HG02938 (cell line): Measurements from ENCODE around the gene OPHN1.
"Not testable (repeated sequence)": the region's sequence is repeated elsewhere in the genome, so short reads cannot be mapped to it uniquely, and the experiment has no call there.

Source experiments
- ATAC-seq: cut with Tn5 transposase; IDR thresholded peaks from one replicate; pipeline ENCODE4 v1.9.1; 2021; ENCODE audit warnings: mild to moderate bottlenecking, moderate library complexity; ENCODE audit not compliant: unreplicated experiment

The OPHN1 gene

GRCh38 chrX:68369559-68369958, 63.7 kb downstream of the OPHN1 start:
- ATAC-seq = no peak

- no peak for ATAC-seq
Observed at GRCh38 chrX:68365341-68365740, 68.0 kb downstream of the OPHN1 start.

- no peak for ATAC-seq
Observed at GRCh38 chrX:68363984-68364383, 69.3 kb downstream of the OPHN1 start.

GRCh38 chrX:68358679-68359078, 74.6 kb downstream of the OPHN1 start:
- ATAC-seq = no peak

GRCh38 chrX:68355629-68355920, 77.7 kb downstream of the OPHN1 start:
- ATAC-seq = no peak

- ATAC-seq = no peak
Observed at GRCh38 chrX:68354879-68355628, 78.2 kb downstream of the OPHN1 start.

GRCh38 chrX:68345025-68345424, 88.3 kb downstream of the OPHN1 start:
- no peak for ATAC-seq

- no peak for ATAC-seq
Observed at GRCh38 chrX:68343551-68343950, 89.7 kb downstream of the OPHN1 start.

- ATAC-seq = no peak
Observed at GRCh38 chrX:68332201-68332731, 101.0 kb downstream of the OPHN1 start.

GRCh38 chrX:68326841-68327240, 106.5 kb downstream of the OPHN1 start:
- not testable (repeated sequence) for ATAC-seq

GRCh38 chrX:68307769-68308168, 125.5 kb downstream of the OPHN1 start:
- no peak for ATAC-seq

GRCh38 chrX:68304602-68305001, 128.7 kb downstream of the OPHN1 start:
- ATAC-seq = no peak

GRCh38 chrX:68299898-68300297, 133.4 kb downstream of the OPHN1 start:
- no peak for ATAC-seq

- no peak for ATAC-seq
Observed at GRCh38 chrX:68292471-68292870, 140.8 kb downstream of the OPHN1 start.

GRCh38 chrX:68288127-68288526, 145.2 kb downstream of the OPHN1 start:
- ATAC-seq = no peak

- no peak for ATAC-seq
Observed at GRCh38 chrX:68287419-68287818, 145.9 kb downstream of the OPHN1 start.

GRCh38 chrX:68286980-68287379, 146.3 kb downstream of the OPHN1 start:
- ATAC-seq = no peak

- ATAC-seq = no peak
Observed at GRCh38 chrX:68286076-68286475, 147.2 kb downstream of the OPHN1 start.

GRCh38 chrX:68284281-68284904, 148.9 kb downstream of the OPHN1 start:
- no peak for ATAC-seq

- ATAC-seq = no peak
Observed at GRCh38 chrX:68273887-68274286, 159.4 kb downstream of the OPHN1 start.

GRCh38 chrX:68264793-68265192, 168.5 kb downstream of the OPHN1 start:
- ATAC-seq = not testable (repeated sequence)

- no peak for ATAC-seq
Observed at GRCh38 chrX:68261060-68261672, 172.1 kb downstream of the OPHN1 start.
